DMS114 treated with DMSO at 0.1 percent for 48 hours (cell line): ENCODE measurements around the gene SPOCK2.
"Not testable (repeated sequence)": the region's sequence is repeated elsewhere in the genome, so short reads cannot be mapped to it uniquely, and the experiment has no call there.

Source experiments
- DNase-seq: peaks from one replicate; lab custom pipeline; 2025; ENCODE audit not compliant: unreplicated experiment; lab: John Stamatoyannopoulos, UW

The SPOCK2 gene, protein sequence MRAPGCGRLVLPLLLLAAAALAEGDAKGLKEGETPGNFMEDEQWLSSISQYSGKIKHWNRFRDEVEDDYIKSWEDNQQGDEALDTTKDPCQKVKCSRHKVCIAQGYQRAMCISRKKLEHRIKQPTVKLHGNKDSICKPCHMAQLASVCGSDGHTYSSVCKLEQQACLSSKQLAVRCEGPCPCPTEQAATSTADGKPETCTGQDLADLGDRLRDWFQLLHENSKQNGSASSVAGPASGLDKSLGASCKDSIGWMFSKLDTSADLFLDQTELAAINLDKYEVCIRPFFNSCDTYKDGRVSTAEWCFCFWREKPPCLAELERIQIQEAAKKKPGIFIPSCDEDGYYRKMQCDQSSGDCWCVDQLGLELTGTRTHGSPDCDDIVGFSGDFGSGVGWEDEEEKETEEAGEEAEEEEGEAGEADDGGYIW

GRCh38 chr10:72087969-72088888 lies at the start of gene SPOCK2:
Gene SPOCK2, minus strand, starts transcription at chr10:72088551. Its CDS starts 223 bp downstream, at chr10:72088328.
- DNase-seq: no peak

- no peak for DNase-seq
Observed at GRCh38 chr10:72137583-72137982, 49.2 kb upstream of the SPOCK2 start.

GRCh38 chr10:72136225-72136624 lies 47.9 kb upstream of the SPOCK2 start:
- DNase-seq: not testable (repeated sequence)

DNA sequence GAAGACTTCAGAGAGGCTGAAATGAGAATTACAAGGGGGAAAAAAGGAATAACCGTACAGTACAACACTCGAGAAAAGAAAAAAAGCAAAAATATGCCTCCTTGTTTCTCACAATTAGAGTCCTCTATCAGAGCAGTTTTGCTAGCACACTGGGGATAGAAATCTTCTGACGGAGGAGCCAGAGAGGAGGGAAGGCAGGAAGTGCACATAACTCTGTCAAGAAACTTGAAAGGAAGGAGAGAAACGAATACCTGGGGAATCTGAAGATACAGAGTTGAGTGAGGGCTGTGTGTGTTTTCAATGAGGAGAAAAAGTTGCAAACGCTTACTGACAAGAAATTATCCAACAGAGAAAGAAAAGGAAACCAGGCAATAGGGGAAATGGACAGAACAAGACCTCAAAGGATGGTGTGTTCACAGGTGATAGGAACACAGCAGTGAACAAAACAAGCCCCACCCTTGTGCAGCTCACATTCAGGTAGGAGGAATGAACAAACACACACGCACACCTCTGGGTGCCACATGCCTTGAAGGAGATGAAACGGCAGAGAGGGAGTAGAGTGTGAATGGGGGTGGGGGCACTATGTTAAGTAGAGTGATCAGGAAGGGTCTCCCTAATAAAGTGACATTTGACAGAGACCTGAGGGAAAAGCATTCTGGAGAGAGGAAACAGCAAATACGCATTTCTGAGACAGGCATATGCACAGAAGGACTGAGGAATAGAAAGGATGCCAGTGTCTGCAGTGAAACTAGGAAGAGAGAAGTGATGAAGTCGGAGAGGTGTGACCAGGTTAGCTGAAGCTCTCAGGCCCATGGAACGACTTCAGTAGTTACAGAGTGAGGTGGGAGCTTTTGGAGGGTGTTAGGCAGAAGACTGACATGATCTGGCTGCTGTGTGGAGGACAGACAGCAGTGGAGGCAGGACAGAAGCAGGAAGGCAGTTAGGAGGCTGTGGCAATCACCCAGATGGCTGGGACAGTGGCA lies 46.7 kb upstream of the SPOCK2 start:
- DNase-seq: no peak

GRCh38 chr10:72133517-72133916 lies 45.2 kb upstream of the SPOCK2 start:
- DNase-seq: no peak

GRCh38 chr10:72132854-72133253 lies 44.5 kb upstream of the SPOCK2 start:
- DNase-seq: no peak

DNA sequence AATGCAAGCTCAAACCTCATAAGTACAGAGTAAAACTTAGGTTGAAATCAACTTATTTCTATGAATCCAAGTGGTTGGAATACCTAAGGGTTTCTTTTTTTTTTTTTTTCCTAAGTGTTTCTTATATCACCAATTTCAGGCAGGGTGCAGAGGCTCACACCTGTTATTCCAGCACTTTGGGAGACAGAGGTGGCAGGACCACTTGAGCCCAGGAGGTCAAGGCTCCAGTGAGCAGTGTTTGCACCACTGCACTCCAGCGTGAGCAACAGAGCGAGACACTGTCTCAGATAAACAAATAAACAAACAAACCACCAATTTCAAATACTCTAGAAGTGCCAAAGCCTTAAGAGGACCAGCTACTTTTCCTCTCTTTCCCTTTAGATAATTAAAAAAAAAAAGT lies 39.2 kb upstream of the SPOCK2 start:
- DNase-seq: no peak

- no peak for DNase-seq
Observed at GRCh38 chr10:72126872-72127232, 38.5 kb upstream of the SPOCK2 start.

DNA sequence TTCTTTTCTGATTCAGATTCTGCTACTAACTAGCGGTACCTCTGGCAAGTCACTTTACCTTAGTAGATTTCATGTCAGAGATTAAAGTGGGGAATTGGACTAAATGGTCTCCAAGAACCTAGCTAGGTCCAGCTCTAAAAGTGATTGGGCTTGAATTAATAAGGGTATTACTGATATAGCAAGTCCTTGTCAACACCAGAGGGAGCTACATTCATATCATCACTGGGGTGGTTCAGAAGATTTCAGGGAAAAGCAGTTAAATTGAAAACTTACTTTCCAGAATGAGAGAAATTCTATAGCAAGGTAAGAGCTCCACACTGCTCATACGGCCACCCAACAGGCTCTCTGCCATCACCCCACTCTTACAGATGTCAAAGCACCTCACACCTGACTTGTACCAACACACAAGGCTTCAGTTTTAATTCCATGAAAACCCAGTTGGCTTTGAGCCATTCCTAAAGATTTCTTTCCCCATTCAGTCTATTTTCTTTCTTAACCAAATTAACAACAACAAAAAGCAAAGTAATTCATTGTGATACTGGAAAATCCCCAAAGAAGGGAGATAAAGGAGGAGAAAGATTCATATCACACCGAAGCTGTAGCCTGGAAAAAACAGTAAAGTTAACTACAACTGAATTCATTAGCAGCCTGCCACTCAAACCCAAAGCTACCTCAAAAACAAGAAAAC lies 38.0 kb upstream of the SPOCK2 start:
- peak; percentile 26 for DNase-seq

DNA sequence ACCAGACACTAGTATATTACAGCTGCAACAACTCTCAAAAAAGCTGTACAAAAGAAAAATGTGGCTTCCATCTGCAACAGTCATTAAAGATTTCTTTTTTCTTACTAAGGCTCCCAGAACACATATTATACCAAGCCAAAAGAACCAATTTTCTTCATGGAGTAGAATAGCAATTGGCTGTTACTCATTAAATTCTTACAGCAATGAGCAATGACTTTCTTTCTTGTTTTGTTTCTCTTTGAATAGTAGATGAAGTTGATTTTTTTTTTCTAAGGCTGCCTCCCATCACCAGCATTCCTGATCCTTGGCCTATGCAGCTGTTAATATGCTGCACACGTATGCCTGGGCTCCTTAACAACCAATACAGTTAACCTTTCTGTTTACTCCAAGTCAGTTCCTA lies 36.6 kb upstream of the SPOCK2 start:
- no peak for DNase-seq

GRCh38 chr10:72124381-72124780 lies 36.0 kb upstream of the SPOCK2 start:
- DNase-seq: no peak

- no peak for DNase-seq
Observed at GRCh38 chr10:72123616-72124015, 35.3 kb upstream of the SPOCK2 start.

DNA sequence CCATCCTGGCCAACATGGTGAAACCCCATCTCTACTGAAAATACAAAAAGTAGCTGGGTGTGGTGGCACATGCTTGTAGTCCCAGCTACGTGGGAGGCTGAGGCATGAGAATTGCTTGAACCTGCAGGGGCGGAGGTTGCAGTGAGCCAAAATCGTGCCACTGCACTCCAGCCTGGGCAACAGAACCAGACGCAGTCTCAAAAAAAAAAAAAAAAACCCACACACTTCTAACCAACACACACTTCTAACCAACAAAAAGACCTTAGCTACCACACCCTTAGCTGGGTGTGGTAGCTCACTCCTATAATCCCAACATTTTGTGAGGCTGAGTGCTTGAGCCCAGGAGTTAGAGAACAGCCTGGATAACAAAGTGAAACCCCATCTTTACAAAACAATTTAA lies 33.9 kb upstream of the SPOCK2 start:
- no peak for DNase-seq

- DNase-seq: no peak
Observed at GRCh38 chr10:72121389-72121788, 33.0 kb upstream of the SPOCK2 start.

DNA sequence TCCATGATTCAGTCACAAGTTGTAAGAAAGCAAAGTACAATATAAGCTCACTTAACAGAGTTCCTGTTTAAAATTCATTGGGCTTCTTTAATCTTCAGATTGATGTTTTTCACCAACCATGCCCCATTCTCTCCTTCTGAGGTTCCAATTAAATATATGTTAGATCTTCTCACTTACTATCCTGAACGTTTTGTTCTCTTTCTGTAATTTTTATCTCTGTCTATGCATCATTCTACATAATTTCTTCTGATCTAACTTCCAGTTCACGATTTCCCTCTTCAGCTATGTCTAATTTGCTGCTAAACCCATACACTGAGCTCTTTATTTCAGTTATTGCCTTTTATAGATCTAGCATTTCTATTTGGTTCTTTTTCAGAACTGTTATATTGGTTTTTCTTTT lies 28.0 kb upstream of the SPOCK2 start:
- DNase-seq: no peak

DNA sequence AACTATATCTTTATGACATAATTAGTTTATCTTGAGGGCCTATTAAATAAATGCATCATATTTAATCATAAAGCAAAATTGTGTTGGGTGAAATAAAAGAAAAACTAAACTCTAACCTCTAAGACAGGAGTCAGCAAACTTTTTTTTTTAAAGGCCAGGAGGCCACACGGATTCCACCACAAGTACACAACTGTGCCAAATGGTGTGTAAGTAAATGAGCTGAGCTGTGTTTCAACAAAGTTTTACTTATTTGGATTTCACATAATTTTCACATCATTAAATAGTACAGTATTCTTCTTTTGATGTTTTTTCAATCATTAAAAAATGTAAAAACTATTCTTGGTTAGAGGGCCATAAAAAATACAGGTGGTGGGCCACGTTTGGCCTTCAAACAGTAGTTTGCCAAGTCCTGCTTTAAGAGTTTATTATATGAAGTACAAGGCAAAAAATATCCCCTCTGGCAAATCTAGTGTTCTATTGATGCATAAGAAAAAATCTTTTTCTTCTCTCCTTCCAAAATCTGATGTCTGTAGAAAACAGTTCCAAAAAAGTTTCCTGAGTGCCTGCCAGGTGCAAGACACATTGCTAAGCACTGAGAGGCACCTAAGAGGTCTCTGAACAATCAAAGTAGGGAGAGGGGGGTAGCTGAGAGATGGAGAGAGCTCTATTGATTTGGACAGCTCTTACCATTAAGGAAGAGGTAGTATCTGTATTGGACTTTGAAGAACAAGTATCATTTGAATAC lies 26.5 kb upstream of the SPOCK2 start:
- DNase-seq: no peak

GRCh38 chr10:72110673-72111401 lies 22.5 kb upstream of the SPOCK2 start:
- DNase-seq: no peak

GRCh38 chr10:72109636-72110157 lies 21.3 kb upstream of the SPOCK2 start:
- DNase-seq: no peak
